Upper lobe of left lung (tissue), 4 donors: ENCODE measurements around the gene NDUFS5.

Experiments
- CTCF ChIP-seq, 6 experiments: fragments of 450-650 bp in 4 of 6; fragments of 200-600 bp in 2 of 6; sonication (generic) in 2 of 6; IDR thresholded peaks; one replicate each; pipeline ENCODE4 v1.5.1; 2016 to 2019; ENCODE audit warnings: antibody characterized with exemption in 6 of 6
- POLR2A ChIP-seq, 4 donors: fragments of 450-650 bp; IDR thresholded peaks; one replicate each; pipeline ENCODE4 v1.5.1; 2016 to 2017; ENCODE audit warnings: antibody characterized with exemption in 4 of 4, mild to moderate bottlenecking in 2 of 4
- POLR2AphosphoS5 ChIP-seq, 2 donors: sonication (generic); formaldehyde crosslinking; IDR thresholded peaks; one replicate each; pipeline ENCODE4 v1.5.1; 2017; ENCODE audit warnings: antibody characterized with exemption in 2 of 2

DNA sequence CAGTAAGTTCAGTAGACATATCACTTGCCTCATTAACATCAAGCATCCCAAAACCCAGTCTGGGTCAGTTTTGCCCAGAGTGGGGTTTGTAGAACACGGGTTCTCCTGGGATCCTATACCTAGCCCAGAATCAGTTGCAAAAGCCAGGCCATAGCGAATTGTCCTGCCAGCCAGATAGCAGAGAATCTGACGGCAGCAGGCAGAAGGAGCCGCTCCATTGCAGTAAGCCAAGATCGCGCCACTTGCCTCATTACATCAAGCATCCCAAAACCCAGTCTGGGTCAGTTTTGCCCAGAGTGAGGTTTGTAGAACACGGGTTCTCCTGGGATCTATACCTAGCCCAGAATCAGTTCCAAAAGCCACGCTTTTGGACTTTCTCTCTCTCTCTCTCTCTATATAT is 19.1 kb downstream of the NDUFS5 start:
- TF ChIP-seq CTCF (IDR thresholded peaks at IDR 0.05) (no peak), POLR2A (IDR thresholded peaks at IDR 0.05) (no peak), POLR2AphosphoS5 (IDR thresholded peaks at IDR 0.05) (no peak)
